NCI-H69 (cell line): ENCODE measurements around the gene PALM3.
A peak's percentile ranks its signal among the peaks of the same experiment; 100 is the strongest.

ENCODE experiments used
- DNase-seq: peaks from one replicate; lab custom pipeline; 2025; lab: John Stamatoyannopoulos, UW

Gene PALM3, protein sequence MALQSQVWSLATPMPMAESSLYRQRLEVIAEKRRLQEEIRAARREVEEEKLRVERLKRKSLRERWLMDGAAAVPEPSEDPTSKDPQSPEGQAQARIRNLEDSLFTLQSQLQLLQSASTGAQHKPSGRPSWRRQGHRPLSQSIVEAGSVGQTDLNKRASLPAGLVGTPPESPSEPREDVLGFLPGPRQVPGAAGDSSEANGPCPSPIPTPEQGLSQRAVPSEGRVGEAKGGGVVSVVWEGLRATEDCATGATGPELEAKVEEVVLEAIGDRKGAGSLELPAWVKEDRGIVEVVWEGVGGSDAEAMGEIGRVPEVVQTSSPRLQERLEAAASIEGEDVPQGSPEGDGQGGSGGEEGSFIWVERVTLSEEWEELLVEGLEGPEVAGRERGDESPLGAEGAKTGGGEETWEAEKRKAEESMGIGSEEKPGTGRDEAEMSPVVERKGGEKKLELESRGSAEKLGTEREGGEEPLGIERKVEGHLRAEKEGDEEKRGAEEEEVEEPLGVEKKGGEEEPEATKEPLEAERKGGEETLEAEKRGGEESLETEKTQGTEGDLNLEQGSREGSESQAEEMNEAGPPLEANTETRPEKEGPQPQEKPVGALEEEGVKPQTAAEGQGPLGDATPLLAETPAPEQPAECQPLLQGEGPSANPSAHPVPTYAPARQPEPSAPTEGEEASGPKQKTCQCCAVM

DNA sequence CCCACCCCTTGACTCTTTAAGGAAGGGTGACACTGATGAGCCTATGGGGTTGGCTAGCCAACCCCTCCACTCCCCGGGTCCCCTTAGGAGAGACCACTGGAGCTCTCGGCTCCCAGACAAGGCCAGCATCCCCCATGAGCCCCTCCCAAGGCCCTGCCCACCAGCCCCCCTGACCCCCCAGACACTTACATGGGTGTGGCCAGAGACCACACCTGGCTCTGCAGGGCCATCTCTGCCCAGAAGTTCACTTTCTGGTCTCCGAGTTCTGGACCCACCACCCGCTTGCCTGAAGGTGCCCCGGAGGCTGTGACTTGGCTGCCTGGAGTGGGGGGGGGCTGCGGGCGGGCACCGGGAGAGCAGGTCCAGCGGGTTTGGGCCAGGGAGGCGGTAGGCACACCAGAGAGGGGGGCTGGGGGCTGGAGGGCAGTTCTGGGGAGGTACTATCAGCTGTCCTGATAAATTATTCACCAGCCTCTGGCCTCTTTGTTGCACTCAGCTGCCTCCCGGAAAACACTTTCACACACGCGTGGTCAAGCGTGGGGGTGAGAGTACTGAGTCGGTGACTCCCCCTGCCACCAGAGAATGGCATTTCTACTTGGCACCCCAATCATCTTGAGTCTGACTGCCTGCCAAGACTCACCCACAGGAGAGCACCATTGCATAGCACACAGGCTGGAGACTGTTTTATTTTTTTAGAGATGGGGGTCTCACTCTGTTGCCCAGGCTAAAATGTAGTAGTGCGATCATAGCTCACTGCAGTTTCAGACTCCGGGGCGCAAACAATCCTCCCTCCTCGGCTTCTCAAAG is at the start of gene PALM3:
Gene PALM3, minus strand, starts transcription at position 326 of the 807 bp plus-strand sequence. Its CDS starts 96 bp downstream, at position 230.
- no peak for DNase-seq

DNA sequence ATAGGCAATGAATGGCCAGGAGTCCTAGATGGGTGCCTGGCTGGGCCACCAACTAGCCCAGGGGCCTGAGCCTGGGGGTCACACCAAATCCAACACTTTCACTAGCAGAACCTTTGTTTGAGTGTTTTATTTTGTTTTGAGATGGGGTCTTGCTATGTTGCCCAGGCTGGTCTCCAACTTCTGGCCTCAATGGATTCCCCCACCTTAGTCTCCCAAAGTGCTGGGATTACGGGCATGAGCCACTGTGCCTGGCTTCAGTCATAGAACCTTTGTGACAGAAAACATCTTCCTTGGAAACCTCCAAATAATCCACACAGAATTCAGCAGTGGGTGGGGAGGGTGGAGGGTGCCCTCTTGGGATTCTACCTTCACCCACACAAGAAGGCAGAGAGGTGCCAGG is 49.6 kb upstream of the PALM3 start:
- no peak for DNase-seq

DNA sequence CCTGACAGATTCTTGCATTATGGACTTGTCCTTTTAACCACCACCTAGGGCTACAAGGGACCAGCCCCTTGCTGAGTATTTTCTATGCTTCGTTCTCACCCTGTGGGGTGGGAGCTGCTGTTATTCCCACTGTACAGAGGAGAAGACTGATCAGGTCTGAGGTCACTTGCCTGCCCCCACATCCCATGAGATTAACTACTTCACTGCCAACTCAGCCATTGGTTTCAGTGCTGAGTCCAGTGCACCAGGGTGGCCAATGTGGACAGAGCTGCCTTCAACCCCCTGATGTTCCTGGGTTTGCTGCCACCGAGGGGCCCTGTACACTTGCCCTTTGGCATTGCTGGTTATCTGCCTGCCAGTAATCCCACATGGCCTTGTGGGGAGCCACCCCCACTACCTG is 48.8 kb upstream of the PALM3 start:
- DNase-seq: no peak

DNA sequence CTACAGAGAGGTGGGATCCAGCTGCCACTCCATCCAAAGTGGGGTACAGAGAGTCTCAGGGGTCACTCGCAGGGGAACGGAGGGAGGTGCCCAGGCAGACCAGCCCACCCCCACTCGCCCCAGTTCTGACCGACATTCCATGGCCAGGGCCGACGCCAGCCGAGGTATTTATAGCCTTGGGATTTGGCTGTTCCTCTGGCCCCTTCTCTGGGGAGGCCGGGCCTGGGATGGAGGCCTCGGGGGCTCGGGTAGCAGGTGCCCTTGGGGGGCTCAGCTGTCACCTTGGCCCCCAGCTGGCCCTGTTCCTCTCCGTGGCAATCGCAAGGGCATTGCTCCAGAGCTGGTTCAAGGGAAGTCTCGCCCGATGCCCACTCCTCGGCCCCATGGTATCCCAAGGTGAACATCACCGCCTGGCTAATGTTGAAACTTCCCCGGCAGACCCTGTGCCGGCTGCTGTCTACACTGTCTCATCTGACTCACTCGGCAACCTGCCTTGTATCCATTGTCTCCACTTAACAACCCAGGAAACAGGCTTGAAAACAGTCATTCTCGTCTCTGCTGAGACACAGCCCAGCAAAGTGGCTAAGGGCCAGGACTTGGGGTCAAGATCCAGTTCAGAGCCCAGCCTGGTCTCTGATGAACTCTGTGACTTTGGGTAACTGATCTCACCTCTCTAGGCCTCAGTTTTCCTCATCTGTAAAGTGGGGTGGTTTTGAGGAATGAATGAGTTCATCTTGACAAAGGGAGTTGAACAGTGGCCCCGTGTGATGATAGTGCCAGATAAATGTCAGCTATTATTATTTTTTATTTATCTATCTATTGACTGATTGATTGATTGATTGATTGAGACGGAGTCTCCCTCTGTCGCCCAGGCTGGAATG is 45.9 kb upstream of the PALM3 start:
- DNase-seq: no peak

DNA sequence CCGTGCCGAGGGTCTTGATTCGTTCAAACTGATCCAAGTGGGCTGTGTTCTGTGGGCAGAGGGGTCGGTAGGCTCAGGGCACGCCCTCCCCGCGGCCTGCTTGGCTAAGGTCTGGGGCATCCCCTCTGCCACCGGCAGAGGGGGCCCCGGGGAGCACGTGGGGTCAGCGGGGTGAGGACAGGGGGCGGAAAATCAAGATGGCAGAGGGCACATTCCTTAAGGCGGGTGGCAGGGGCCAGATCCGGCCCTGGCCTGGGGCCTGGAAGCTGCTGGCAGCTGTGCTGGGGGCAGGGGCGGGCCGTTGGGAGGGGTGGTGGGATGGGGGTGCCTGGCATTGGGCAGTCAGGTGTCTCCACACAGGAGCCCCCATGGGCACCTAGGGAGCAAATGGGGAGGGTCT is 45.0 kb upstream of the PALM3 start:
- DNase-seq: no peak

DNA sequence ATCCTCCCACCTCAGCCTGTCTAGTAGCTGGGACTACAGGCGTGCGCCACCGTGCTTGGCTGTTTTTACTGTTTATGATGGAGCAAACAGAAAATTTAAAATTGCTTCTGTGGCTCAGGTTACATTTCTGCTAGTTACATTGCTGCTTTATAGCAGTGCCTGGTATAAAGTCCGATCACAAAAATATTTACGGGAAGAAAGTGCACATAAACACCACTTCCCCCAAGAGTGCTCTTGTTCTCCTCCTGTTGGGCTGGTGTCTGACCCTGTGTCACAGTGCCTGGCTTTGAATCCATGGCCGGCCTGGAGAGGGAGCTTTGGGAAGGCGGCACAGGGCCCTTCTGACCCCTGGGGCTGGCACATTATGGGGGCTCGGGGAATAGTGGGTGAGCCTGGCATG is 43.8 kb upstream of the PALM3 start:
- DNase-seq: no peak

DNA sequence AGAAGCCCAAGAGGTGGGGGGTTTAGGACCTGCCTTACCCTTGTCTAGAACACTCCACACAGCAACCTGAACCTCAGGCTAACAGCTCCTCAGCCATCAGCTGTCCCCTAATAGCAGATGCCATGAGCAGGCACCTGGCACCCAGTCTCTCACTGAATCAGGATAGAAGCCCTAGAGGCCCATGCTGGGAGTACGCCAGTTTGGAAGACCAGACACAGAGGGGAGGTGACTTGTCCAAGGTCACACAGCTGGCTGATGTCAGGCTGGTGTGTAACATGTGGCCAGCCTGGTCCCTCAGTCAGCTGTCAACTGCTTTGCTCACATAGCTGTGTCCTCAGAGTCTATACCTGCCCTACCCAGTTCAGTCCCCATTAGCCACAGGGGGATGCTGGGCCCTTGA is 41.4 kb upstream of the PALM3 start:
- no peak for DNase-seq

DNA sequence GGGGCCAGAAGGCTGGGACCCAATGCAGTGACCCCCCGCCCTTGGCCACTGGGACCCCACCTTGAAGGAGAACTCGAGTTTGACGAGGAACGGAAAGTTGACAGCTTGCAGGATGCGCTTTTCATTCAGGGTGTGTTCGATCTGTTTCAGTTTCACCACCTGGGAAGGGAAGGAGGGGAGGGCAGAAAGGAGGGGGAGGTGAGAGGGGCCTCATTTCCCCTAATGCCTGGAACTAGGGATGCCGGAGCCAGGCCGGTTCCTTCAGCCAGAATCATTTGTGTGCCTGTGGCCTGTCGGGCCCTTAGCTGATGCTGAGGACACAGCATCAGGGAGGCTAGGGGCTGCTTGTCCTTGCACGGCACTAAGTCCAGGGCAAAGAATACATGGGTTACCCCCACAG is 40.9 kb upstream of the PALM3 start:
- DNase-seq: no peak

DNA sequence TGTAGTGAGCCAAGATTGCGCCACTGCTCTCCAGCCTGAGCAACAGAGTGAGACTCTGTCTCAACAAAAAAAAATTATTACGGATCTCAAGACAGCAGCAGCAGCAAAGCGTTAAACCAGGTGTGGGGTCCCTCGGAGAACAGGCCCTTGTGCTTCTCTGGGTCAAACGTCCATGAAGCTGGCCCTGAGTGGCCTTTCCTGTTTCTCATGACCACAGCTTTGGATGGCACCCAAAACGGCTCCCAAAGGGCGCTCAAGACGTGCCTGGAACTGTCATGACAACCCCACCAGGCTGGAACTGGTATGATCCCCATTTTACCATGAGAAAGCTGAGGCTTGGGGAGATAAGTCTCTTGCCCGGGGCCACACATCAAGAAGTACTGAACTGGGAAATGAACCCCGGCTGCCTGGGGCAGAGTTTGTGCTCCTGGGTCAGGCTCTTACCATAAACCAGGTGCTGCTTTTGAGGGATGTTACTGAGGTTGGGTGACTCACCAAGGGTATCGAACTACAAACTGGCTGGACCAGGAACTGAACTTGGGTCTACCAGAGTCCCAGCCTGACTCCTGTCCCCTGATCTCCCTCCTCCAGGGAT is 40.3 kb upstream of the PALM3 start:
- DNase-seq: no peak

DNA sequence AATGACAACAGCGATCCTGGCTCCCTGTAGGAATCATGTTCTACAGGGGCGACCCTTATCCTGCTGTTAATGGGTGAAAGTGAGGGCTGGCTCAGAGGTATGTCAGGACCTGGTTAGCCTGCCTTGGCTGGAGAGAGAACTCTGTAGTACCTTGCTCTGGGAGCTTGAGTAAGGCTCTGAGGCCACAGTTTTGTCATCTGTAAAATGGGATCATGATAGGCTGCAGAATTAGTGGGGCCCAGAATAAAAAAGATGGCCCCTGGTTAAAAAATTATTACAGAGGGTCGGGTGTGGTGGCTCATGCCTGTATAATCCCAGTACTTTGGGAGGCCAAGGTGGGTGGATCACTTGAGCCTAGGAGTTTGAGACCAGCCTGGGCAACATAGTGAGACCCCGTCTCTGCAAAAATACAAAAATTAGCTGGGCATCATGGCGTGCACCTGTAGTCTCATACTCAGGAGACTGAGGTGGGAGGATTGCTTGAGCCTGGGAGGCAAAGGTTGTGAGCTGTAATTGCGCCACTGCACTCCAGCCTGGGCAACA is 39.2 kb upstream of the PALM3 start:
- DNase-seq: no peak

DNA sequence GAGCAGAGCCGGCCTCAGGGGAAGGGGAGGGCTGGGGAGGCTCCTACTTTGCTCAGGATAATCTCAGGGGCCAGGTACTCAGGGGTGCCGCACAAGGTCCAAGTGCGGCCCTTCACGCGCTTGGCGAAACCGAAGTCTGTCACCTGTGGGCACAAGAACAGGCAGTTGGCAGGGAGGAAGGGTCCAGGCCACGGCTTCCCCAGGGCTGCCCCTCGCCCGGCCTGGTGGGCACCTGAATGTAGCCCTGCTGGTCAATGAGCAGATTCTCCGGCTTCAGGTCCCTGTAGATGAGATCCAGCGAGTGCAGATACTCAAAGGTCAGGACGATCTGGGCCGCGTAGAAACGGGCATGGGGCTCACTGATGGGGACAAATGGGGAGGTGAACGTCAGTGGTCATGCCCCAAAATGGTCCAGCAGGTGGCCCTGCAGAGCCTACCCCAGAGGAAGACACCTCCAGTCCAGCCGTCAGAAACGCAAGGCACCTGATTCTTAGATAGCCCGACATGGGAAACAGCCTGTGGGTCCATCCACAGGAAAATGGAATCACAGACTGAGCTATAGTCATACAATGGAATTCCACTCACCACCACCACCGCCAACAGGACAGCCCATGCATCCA is 35.8 kb upstream of the PALM3 start:
- no peak for DNase-seq

DNA sequence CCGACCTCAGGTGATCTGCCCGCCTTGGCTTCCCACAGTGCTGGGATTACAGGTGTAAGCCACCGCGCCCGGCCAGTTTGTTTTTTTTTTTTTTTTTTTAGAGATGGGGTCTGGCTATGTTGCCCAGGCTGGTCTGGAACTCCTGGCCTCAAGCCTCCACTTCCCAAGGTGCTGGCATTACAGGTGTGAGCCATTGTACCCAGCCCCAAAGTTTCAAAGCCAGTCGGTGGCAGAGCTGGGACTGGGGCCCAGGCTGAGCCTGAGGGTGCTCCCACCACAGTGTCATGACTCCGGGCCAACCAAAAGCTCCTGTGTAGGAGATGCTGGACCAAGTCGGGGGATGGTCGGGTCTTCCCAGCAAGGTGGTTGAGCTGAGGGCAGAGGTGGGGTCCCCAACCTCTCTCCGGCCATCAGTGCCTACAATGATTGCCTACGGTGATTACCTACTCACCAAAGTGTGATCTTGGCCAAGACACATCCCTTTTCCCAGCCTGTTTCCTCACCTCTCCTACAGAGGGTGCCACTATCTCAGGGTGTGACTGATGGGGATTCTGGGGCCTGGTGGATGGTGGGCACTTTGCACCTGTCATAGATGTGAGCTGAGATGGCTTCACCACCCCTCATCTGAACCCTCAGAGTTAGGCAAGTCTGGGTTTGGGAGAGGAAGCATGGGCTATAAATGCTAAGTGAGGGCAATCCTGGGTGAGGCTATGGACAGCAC is 34.6 kb upstream of the PALM3 start:
- no peak for DNase-seq

DNA sequence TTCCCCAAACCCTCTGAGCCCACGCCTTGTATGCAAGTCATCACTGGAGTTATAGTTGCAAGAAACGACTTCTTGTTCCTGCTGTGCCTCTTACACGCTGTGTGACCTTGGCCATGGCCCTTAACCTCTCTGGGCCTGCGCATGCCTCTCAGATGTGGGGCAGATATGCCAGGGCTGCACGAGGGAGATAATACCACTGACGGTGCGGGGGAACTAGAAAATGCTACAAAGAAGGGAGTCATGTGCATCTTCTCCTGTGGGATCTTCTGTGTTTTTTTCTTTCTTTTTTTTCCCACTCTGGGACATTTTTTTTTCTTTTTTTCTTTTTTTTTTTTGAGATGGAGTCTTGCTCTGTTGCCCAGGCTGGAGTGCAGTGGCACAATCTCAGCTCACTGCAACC is 33.0 kb upstream of the PALM3 start:
- DNase-seq: no peak

DNA sequence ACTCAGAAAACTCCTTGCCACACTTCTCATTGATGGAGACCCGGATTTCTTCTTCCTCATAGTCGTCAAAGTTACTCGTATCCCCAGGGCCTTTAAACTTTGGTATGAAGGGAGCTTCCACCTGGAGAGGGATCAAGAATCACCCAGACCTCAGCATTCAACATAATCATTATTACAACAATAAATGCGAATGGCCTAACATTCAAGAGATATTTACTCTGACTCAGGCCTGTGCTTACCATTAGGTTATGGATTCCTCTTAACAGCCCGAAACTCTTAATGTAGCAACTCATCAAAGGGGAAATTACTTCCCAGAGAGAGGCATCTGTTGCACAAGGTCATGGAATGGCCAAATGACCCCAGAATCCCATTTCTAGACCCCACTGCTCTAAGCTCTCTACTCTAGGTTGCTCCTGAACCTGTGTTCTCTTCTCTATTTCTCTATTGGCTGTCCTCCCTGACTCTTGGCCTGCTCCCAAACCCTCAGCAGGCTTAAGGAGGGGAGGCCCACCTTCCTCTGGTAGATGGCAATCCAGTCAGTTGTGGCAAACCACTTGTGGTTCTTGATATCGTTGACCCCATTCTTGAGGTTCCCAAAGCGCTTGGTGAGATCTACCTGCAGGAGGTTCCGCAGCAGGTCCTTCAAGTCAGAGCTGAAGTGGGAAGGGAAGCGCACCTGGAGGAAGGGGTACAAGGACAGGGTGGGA is 31.4 kb upstream of the PALM3 start:
- no peak for DNase-seq

DNA sequence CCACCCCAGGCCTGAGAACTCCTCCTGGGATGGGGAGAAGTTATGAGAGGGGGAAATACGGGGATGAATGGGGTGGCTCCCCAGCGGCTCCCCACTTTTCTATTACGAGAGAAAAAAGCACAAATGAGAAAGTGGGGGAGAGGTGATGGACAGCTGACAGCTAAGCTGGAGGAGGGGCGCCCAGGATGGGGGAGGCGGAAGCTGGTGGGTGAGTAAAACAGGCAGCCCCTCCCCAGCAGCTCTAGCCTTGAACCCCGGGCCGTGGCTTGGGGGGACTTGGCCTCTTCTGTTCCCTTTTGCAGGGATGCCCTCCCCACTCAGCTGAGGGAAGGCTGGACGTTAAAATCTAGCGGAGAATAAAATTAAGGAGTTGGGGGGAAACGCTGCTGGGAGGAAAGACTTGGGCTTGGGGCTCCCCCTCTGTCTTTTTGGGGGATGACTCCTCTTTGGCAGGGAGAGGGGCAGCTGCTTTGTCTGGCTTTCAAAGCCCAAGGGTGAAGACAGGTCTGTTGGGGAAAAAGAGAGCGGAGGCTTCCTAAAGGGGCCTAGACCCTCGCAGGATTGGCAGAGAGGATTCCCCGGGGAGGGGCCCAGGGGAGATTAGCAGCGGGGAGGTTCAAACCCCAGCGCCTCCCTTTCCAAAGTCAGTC is 30.1 kb upstream of the PALM3 start:
- DNase-seq: peak; percentile 52

DNA sequence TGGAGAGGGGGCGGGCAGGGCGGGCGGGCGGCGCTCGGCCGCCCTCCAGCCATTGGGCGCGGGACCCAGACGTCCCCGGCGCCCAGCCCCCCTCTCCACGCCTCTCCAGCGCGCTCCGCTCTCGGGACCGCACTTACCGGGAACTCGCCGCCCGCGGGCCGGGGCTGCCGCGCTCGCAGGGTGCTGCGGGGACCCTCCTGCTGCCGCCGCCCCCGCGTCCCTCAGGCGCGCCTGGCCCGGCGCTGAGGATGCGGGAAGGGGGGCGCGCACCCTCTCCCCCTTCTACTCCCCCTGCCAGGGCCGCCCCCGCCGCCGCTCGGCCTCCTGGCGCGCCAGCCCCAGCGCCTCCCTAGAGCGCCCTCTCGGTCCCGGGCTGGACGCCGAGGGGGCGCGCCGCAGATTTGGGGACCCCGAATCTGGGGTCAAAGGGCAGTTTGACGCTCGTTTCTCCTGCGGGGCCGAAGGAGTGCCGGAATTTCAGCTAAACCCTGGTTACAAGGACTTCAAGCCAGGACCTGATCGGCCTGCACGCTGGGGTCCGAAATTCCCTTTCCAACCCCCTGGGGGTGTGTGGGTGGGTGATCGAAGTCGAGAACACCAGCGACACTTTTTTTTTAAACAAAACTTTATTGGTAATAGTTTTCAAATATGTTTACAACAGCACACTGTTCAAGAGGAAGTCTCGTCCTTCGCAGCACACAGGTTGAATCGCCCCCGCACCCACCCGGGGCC is 29.4 kb upstream of the PALM3 start:
- peak; percentile 78 for DNase-seq

DNA sequence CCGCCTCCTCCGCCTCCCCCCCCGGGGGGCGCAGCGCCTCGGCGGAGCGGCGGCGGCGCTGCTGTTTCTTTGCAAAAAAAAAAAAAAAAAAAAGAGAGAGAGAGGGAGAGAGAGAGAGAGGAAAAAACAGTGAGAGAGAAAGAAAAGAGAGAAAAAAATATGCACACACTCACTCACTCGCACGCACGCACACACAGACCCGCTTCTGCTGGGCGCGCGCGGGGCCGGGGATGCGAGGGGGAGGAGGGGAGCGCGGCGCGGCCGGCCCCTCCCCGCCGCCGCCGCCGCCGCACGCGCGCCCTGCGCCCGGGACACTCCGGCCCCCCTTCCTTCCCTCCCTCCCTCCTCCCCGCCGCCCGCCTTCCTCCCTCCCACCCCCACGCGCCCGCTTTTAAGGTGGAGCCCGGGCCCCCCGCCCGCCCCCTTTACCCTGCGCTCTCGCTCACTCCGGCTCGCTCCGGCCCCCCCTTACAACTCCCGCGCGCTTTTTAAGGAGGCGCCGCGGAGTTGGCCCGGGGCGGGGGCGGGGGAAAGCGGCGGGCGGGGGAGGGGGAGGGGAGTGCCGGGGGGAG is 28.7 kb upstream of the PALM3 start, which contains the start of gene SAMD1:
Gene SAMD1, minus strand, starts transcription at position 243 of the 572 bp plus-strand sequence.
- DNase-seq: peak; percentile 98
